Measurements from ENCODE around the gene CACNA1C.

DNA sequence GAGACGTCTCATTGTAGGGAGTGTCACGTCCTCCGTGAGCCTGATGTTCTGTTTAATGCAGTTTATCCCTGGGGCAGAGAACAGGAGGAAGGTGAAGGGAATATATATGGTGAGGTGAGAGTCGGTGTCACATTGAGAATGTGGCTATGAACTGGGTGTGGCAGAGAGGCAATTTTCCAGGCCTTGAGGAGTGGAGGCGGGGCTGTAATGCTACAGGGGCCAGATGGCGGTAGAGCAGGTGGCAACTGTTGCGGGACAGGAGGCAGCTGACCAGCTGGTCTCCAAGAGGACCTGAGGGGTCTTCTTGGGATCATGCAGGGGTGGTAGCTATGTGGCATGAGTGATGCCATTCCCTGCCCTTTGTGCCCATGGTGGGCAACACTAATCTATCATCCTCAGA lies 59.6 kb downstream of the CACNA1C start:
- no peak for TF ChIP-seq POLR2A (IDR thresholded peaks at IDR 0.05)
- TF ChIP-seq, protein P1, sequence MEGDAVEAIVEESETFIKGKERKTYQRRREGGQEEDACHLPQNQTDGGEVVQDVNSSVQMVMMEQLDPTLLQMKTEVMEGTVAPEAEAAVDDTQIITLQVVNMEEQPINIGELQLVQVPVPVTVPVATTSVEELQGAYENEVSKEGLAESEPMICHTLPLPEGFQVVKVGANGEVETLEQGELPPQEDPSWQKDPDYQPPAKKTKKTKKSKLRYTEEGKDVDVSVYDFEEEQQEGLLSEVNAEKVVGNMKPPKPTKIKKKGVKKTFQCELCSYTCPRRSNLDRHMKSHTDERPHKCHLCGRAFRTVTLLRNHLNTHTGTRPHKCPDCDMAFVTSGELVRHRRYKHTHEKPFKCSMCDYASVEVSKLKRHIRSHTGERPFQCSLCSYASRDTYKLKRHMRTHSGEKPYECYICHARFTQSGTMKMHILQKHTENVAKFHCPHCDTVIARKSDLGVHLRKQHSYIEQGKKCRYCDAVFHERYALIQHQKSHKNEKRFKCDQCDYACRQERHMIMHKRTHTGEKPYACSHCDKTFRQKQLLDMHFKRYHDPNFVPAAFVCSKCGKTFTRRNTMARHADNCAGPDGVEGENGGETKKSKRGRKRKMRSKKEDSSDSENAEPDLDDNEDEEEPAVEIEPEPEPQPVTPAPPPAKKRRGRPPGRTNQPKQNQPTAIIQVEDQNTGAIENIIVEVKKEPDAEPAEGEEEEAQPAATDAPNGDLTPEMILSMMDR (IDR thresholded peaks at IDR 0.05), result no peak
